Osteoblast (primary cell): ENCODE data around the gene DNAJC1. TPM values are rescaled to one million over a fixed set of nuclear protein-coding genes. Genes with fewer than 3 reads are reported as not detected.

Experiments
- DNase-seq: peaks from one replicate; pipeline ENCODE4 v3.0.0; 2011; ENCODE audit warnings: low spot score, mixed read lengths; ENCODE audit not compliant: insufficient read length; ENCODE audit errors: missing footprints
- H2AFZ ChIP-seq: 2 replicates; pipeline ENCODE4 v1.6.0; 2011; ENCODE audit warnings: mild to moderate bottlenecking, low read length
- H3K27ac ChIP-seq: 2 replicates; pipeline ENCODE4 v1.5.1; 2011; ENCODE audit warnings: mild to moderate bottlenecking, low read depth, low read length, moderate library complexity
- H3K27me3 ChIP-seq: 2 replicates; pipeline ENCODE4 v1.6.0; 2012; ENCODE audit warnings: mild to moderate bottlenecking, control low read depth, inconsistent platforms, low read length, moderate library complexity; ENCODE audit not compliant: insufficient read depth
- H3K36me3 ChIP-seq: 2 replicates; pipeline ENCODE4 v1.5.1; 2011; ENCODE audit warnings: mild to moderate bottlenecking, low read length, control low read depth, moderate library complexity; ENCODE audit not compliant: insufficient read depth
- H3K4me1 ChIP-seq: 2 replicates; pipeline ENCODE4 v1.5.1; 2011; ENCODE audit warnings: mild to moderate bottlenecking, low read length, control low read depth, moderate library complexity; ENCODE audit not compliant: insufficient read depth
- H3K4me2 ChIP-seq: 2 replicates; pipeline ENCODE4 v1.6.0; 2011; ENCODE audit warnings: mild to moderate bottlenecking, low read length; ENCODE audit not compliant: insufficient read depth
- H3K4me3 ChIP-seq: fragments of 200-600 bp; sonication (generic); 3 replicates; pipeline ENCODE4 v1.5.1; 2012; ENCODE audit warnings: mild to moderate bottlenecking, low read length, inconsistent platforms; ENCODE audit not compliant: insufficient read depth
- H3K79me2 ChIP-seq: 2 replicates; pipeline ENCODE4 v1.6.0; 2012; ENCODE audit warnings: mild to moderate bottlenecking, low read length, control low read depth, inconsistent platforms; ENCODE audit not compliant: insufficient read depth
- H3K9me3 ChIP-seq: 2 replicates; pipeline ENCODE4 v1.5.1; 2011; ENCODE audit warnings: low read depth, low read length, control low read depth
- H4K20me1 ChIP-seq: 2 replicates; pipeline ENCODE4 v1.6.0; 2012; ENCODE audit warnings: mild to moderate bottlenecking, low read length, control low read depth; ENCODE audit not compliant: insufficient read depth
- CTCF ChIP-seq: IDR thresholded peaks from 2 replicates; pipeline ENCODE4 v1.5.1; 2011; ENCODE audit warnings: mild to moderate bottlenecking, low read depth, low read length, moderate library complexity; ENCODE audit errors: extremely low read depth
- total RNA-seq: library from RNA; depleted of rRNA; stranded (reverse); fragments of >200 nt; gene quantifications from 2 replicates; pipeline ENCODE4 v1.2.3, GENCODE V29; 2012

The DNAJC1 gene
- total RNA-seq, 1 donor = 83.2 TPM

- Histone ChIP-seq H3K9me3 (no peaks in the 10 kb centered on the region), H3K4me1 (no peaks in the 10 kb centered on the region), H3K4me2 (no peak overlapping the region), H3K36me3 (no peaks in the 10 kb centered on the region), H3K27me3 (no peaks in the 10 kb centered on the region), H3K27ac (no peak overlapping the region), H3K4me3 (no peak overlapping the region), H2AFZ (no peak overlapping the region), H4K20me1 (peaks cover 7% of the 10 kb centered on the region), H3K79me2 (peaks cover 66% of the 10 kb centered on the region)
- TF ChIP-seq CTCF = no peak
- no peak for DNase-seq
These were observed 18.0 kb downstream of the DNAJC1 start for GRCh38 chr10:21985541-21985940.

- DNase-seq = no peak
- Histone ChIP-seq H3K4me3 (no peak overlapping the region), H4K20me1 (peaks cover 12% of the 10 kb centered on the region), H3K79me2 (peaks cover 50% of the 10 kb centered on the region), H3K4me2 (no peak overlapping the region), H3K36me3 (no peaks in the 10 kb centered on the region), H2AFZ (no peak overlapping the region), H3K9me3 (no peaks in the 10 kb centered on the region), H3K27ac (no peak overlapping the region), H3K27me3 (no peaks in the 10 kb centered on the region), H3K4me1 (no peaks in the 10 kb centered on the region)
- TF ChIP-seq CTCF = no peak
These were observed 22.4 kb downstream of the DNAJC1 start for GRCh38 chr10:21981118-21981517.

- peaks cover 53% of the 10 kb centered on the region for H3K79me2 ChIP-seq
- no peaks in the 10 kb centered on the region for H3K27me3 ChIP-seq
- no peak for TF ChIP-seq CTCF
- H3K9me3 ChIP-seq = no peaks in the 10 kb centered on the region
- no peak for DNase-seq
- no peak overlapping the region for H3K4me3 ChIP-seq
- no peaks in the 10 kb centered on the region for H3K36me3 ChIP-seq
- no peak overlapping the region for H3K4me2 ChIP-seq
- H3K4me1 ChIP-seq = no peaks in the 10 kb centered on the region
- no peak overlapping the region for H3K27ac ChIP-seq
- H4K20me1 ChIP-seq = peaks cover 14% of the 10 kb centered on the region
- no peak overlapping the region for H2AFZ ChIP-seq
These were observed 22.8 kb downstream of the DNAJC1 start for GRCh38 chr10:21980691-21981090.

- Histone ChIP-seq H3K4me3 (no peak overlapping the region), H4K20me1 (peaks cover 14% of the 10 kb centered on the region), H3K4me1 (no peaks in the 10 kb centered on the region), H3K9me3 (no peaks in the 10 kb centered on the region), H3K4me2 (no peak overlapping the region), H2AFZ (no peak overlapping the region), H3K27ac (no peak overlapping the region), H3K36me3 (no peaks in the 10 kb centered on the region), H3K79me2 (peaks cover 51% of the 10 kb centered on the region), H3K27me3 (no peaks in the 10 kb centered on the region)
- no peak for TF ChIP-seq CTCF
- no peak for DNase-seq
These were observed 25.2 kb downstream of the DNAJC1 start for GRCh38 chr10:21978191-21978862.
